Measurements from ENCODE around the gene VPS33A. TPM values are rescaled to one million over a fixed set of nuclear protein-coding genes. Genes with fewer than 3 reads are reported as not detected.

The VPS33A gene
- total and polyA plus RNA-seq, 2 of the 13 experiments (the other 11 are each of a cell fraction or from before 2014, with no cell fraction given) = 11.0 to 43.6 TPM

- Histone ChIP-seq H3K9me3 (ENCODE audit: low read length) (no peaks in the 10 kb centered on the region), H3K27ac (ENCODE audit: extremely low read length, insufficient read depth, low read length) (peak overlapping the region; percentile 86), H3K36me3 (replicated peaks in 1 of 2; ENCODE audit: control insufficient read depth in 1 of 2, insufficient read depth in 2 of 2, low read length in 2 of 2) (peaks cover 3 to 14% of the 10 kb centered on the region in 2 experiments; a peak in 3 of 5 replicates), H3K4me2 (ENCODE audit: low read depth, low read length) (peak overlapping the region; percentile 84), H3K4me3 (replicated peaks in 1 of 3; ENCODE audit: insufficient read depth in 1 of 3, low read depth in 2 of 3, low read length in 3 of 3) (peak overlapping the region; percentile 87 to 95 (median 94)), H3K27me3 (ENCODE audit: control insufficient read depth in 1 of 2, insufficient read depth in 2 of 2, low read length in 2 of 2) (no peaks in the 10 kb centered on the region; a peak in 1 of 5 replicates), H3K79me2 (ENCODE audit: insufficient read depth, low read length) (peaks cover 11% of the 10 kb centered on the region), H3K4me1 (ENCODE audit: insufficient read depth, low read length) (peaks cover 16% of the 10 kb centered on the region), H4K20me1 (ENCODE audit: insufficient read depth, low read length) (no peaks in the 10 kb centered on the region), H3K9ac (ENCODE audit: insufficient read depth, low read depth, low read length) (peak overlapping the region; percentile 91), H2AFZ (ENCODE audit: low read length) (peak overlapping the region; percentile 38)
- peak; percentile 70 for ATAC-seq
- peak; percentile 21 for DNase-seq (ENCODE audit: low spot score)
- in situ Hi-C loops (cut with HindIII; ENCODE audit: extremely low pct_ligation_motif_present, low pct_unique_long_range_greater_than_20kb) (no loop called here), intact Hi-C loops (cut with micrococcal nuclease; ENCODE audit: unreplicated experiment) (no loop called here)
- WGBS (ENCODE audit: low lambda C conversion rate) = no CpG with 5 or more reads among the region's 17 CpGs
- ChIA-PET CTCF (ENCODE audit: low intra/inter-chr PET ratio, low total read pairs) (no interaction called here), POLR2A (interaction anchor here (1.9 kb wide), 1 partner anchor 40 kb away, joined by 7 read pairs; the partner anchor contains the start of gene DIABLO)
- TSS peak; percentile 79 for BruUV-seq (replicated peaks)
- FAIRE-seq = no peak
- TF ChIP-seq FOXO1 (CRISPR knock-in tag; IDR thresholded peaks at IDR 0.05) = 0 out of 2 replicates have a peak, but pooled peaks have one; percentile 7
- TF ChIP-seq ZNF572 (CRISPR knock-in tag; IDR thresholded peaks at IDR 0.05) = 0 out of 2 replicates have a peak, but pooled peaks have one; percentile 16
- no peak for TF ChIP-seq PRDM15 (CRISPR knock-in tag; IDR thresholded peaks at IDR 0.05)
- TF ChIP-seq ZBTB42 (CRISPR knock-in tag; IDR thresholded peaks at IDR 0.05) = peak; percentile 54; the same call in 1 of the 2 replicates
- TF ChIP-seq ZNF646 (CRISPR knock-in tag; IDR thresholded peaks at IDR 0.05) = peak; percentile 57; the same call in 1 of the 2 replicates
- TF ChIP-seq, protein P1, sequence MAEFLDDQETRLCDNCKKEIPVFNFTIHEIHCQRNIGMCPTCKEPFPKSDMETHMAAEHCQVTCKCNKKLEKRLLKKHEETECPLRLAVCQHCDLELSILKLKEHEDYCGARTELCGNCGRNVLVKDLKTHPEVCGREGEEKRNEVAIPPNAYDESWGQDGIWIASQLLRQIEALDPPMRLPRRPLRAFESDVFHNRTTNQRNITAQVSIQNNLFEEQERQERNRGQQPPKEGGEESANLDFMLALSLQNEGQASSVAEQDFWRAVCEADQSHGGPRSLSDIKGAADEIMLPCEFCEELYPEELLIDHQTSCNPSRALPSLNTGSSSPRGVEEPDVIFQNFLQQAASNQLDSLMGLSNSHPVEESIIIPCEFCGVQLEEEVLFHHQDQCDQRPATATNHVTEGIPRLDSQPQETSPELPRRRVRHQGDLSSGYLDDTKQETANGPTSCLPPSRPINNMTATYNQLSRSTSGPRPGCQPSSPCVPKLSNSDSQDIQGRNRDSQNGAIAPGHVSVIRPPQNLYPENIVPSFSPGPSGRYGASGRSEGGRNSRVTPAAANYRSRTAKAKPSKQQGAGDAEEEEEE (CRISPR knock-in tag; IDR thresholded peaks at IDR 0.05; ENCODE audit: borderline replicate concordance) = no peak
- peak; percentile 71 for TF ChIP-seq AGO2 (optimal IDR thresholded peaks at IDR 0.05; ENCODE audit: low read depth, low read length)
- peak; percentile 5; the same call in 1 of the 2 replicates for TF ChIP-seq ARID3A (IDR thresholded peaks at IDR 0.05; ENCODE audit: low read depth, low read length)
Measured at GRCh38 chr12:122265886-122266229, 436 bp downstream of the VPS33A start.

Data from HepG2 (cell line).